DOHH2 (cell line): ENCODE measurements around the gene TXNDC5.
"Not testable (repeated sequence)": the region's sequence is repeated elsewhere in the genome, so short reads cannot be mapped to it uniquely, and the experiment has no call there.

ENCODE experiments used
- H3F3A ChIP-seq: fragments of 200-600 bp; sonication (generic), shearing (Covaris generic); 2 replicates; pipeline ENCODE4 v1.6.0; 2016; ENCODE audit warnings: antibody characterized with exemption, mild to moderate bottlenecking; ENCODE audit not compliant: control insufficient read depth, insufficient read depth
- H3K27ac ChIP-seq: fragments of 200-600 bp; sonication (generic); 2 replicates; pipeline ENCODE4 v1.5.1; 2014; ENCODE audit warnings: low read depth, mild to moderate bottlenecking, low read length, moderate library complexity
- H3K27me3 ChIP-seq: fragments of 200-600 bp; sonication (generic); 2 replicates; pipeline ENCODE4 v1.6.1; 2014; ENCODE audit warnings: mild to moderate bottlenecking, low read length, mixed read lengths; ENCODE audit not compliant: control insufficient read depth
- H3K36me3 ChIP-seq: fragments of 200-600 bp; sonication (generic); 2 replicates; pipeline ENCODE4 v1.6.1; 2014; ENCODE audit warnings: mild to moderate bottlenecking, low read length, moderate library complexity, mixed read lengths; ENCODE audit not compliant: control insufficient read depth
- H3K4me1 ChIP-seq: fragments of 200-600 bp; sonication (generic); 2 replicates; pipeline ENCODE4 v1.6.1; 2014; ENCODE audit warnings: mild to moderate bottlenecking, low read length, mixed read lengths; ENCODE audit not compliant: control insufficient read depth
- H3K4me2 ChIP-seq: fragments of 200-600 bp; sonication (generic); 2 replicates; pipeline ENCODE4 v1.6.0; 2014; ENCODE audit warnings: mild to moderate bottlenecking, low read length, moderate library complexity
- H3K4me3 ChIP-seq: fragments of 200-600 bp; sonication (generic); 2 replicates; pipeline ENCODE4 v1.5.1; 2014; ENCODE audit warnings: mild to moderate bottlenecking, low read length, mixed read lengths
- H3K79me2 ChIP-seq: fragments of 200-600 bp; sonication (generic); 2 replicates; pipeline ENCODE4 v1.6.1; 2014; ENCODE audit warnings: mild to moderate bottlenecking, low read length, mixed read lengths; ENCODE audit not compliant: control insufficient read depth
- H3K9me2 ChIP-seq: fragments of 200-600 bp; sonication (generic); replicated peaks from 2 replicates; pipeline ENCODE4 v1.6.1; 2014; ENCODE audit warnings: mild to moderate bottlenecking, low read length, mixed read lengths; ENCODE audit not compliant: control insufficient read depth
- H3K9me3 ChIP-seq: fragments of 200-600 bp; sonication (generic); 2 replicates; pipeline ENCODE4 v1.6.1; 2014; ENCODE audit warnings: antibody characterized with exemption, low read length, mixed read lengths; ENCODE audit not compliant: control insufficient read depth, insufficient read depth
- H4K20me1 ChIP-seq: fragments of 200-600 bp; sonication (generic); 2 replicates; pipeline ENCODE4 v1.6.0; 2014; ENCODE audit warnings: low read depth, mild to moderate bottlenecking, antibody characterized with exemption, low read length, moderate library complexity; ENCODE audit not compliant: control insufficient read depth, insufficient read depth
- CTCF ChIP-seq: fragments of 200-600 bp; sonication (generic); IDR thresholded peaks from one replicate; pipeline ENCODE4 v1.5.1; 2014; ENCODE audit warnings: antibody characterized with exemption, mild to moderate bottlenecking, low read depth, low read length; ENCODE audit not compliant: poor library complexity, severe bottlenecking
- EZH2phosphoT487 ChIP-seq: fragments of 200-600 bp; sonication (generic); IDR thresholded peaks from 2 replicates; pipeline ENCODE4 v1.6.1; 2017; ENCODE audit warnings: borderline replicate concordance, mild to moderate bottlenecking, antibody characterized with exemption, low read length, moderate library complexity, mixed read lengths

The TXNDC5 gene

GRCh38 chr6:7900621-7901020 lies 10.0 kb downstream of the TXNDC5 start:
- Histone ChIP-seq H4K20me1 (no peaks in the 10 kb centered on the region), H3K79me2 (peaks cover 25% of the 10 kb centered on the region), H3K4me3 (no peak overlapping the region), H3K9me3 (no peaks in the 10 kb centered on the region), H3K4me2 (no peak overlapping the region), H3F3A (no peaks in the 10 kb centered on the region), H3K36me3 (peaks cover 96% of the 10 kb centered on the region), H3K4me1 (peaks cover 12% of the 10 kb centered on the region), H3K9me2 (no peaks in the 10 kb centered on the region), H3K27ac (no peak overlapping the region), H3K27me3 (no peaks in the 10 kb centered on the region)
- TF ChIP-seq CTCF (no peak), EZH2phosphoT487 (no peak)

- H3F3A ChIP-seq = no peaks in the 10 kb centered on the region
Observed at GRCh38 chr6:7899889-7900213, 10.7 kb downstream of the TXNDC5 start.

GRCh38 chr6:7899101-7899888 lies 11.3 kb downstream of the TXNDC5 start:
- Histone ChIP-seq H3K9me3 (no peaks in the 10 kb centered on the region), H3K4me1 (peaks cover 12% of the 10 kb centered on the region), H3K79me2 (peaks cover 12% of the 10 kb centered on the region), H3F3A (no peaks in the 10 kb centered on the region), H4K20me1 (no peaks in the 10 kb centered on the region), H3K36me3 (peaks cover 100% of the 10 kb centered on the region), H3K4me2 (no peak overlapping the region), H3K27ac (no peak overlapping the region), H3K9me2 (no peaks in the 10 kb centered on the region), H3K27me3 (no peaks in the 10 kb centered on the region), H3K4me3 (no peak overlapping the region)
- TF ChIP-seq EZH2phosphoT487 (no peak), CTCF (peak; percentile 46)

More at GRCh38 chr6:7899889-7900213, 10.7 kb downstream of the TXNDC5 start:
- Histone ChIP-seq H3K27ac (no peak overlapping the region), H4K20me1 (no peaks in the 10 kb centered on the region), H3K4me3 (no peak overlapping the region), H3K9me3 (no peaks in the 10 kb centered on the region), H3K9me2 (no peaks in the 10 kb centered on the region), H3K36me3 (peaks cover 100% of the 10 kb centered on the region), H3K4me1 (peaks cover 12% of the 10 kb centered on the region), H3K79me2 (peaks cover 17% of the 10 kb centered on the region), H3K4me2 (no peak overlapping the region), H3K27me3 (no peaks in the 10 kb centered on the region)
- no peak for TF ChIP-seq EZH2phosphoT487
- no peak for TF ChIP-seq CTCF

- H4K20me1 ChIP-seq = not testable (repeated sequence)
Observed at GRCh38 chr6:7898193-7898586, 12.4 kb downstream of the TXNDC5 start.

More at GRCh38 chr6:7898193-7898586, 12.4 kb downstream of the TXNDC5 start:
- not testable (repeated sequence) for H3K9me2 ChIP-seq, H3F3A ChIP-seq, H3K27me3 ChIP-seq, H3K79me2 ChIP-seq, H3K4me3 ChIP-seq, H3K9me3 ChIP-seq, H3K27ac ChIP-seq, H3K4me2 ChIP-seq
- H3K4me1 ChIP-seq = peaks cover 12% of the 10 kb centered on the region
- peaks cover 100% of the 10 kb centered on the region for H3K36me3 ChIP-seq
